HG03439 (cell line): ENCODE data around the gene VSTM2L.

ENCODE experiments used
- ATAC-seq: cut with Tn5 transposase; IDR thresholded peaks from one replicate; pipeline ENCODE4 v1.9.1; 2021; ENCODE audit warnings: mild to moderate bottlenecking, moderate library complexity; ENCODE audit not compliant: unreplicated experiment

VSTM2L gene

GRCh38 chr20:37984018-37984785 lies 81.3 kb downstream of the VSTM2L start:
- ATAC-seq, result no peak

- ATAC-seq, result no peak
Measured at GRCh38 chr20:37986044-37986858, 83.3 kb downstream of the VSTM2L start.

- ATAC-seq, result no peak
Measured at GRCh38 chr20:37986873-37987601, 84.1 kb downstream of the VSTM2L start.

GRCh38 chr20:37987602-37988290 lies 84.8 kb downstream of the VSTM2L start:
- ATAC-seq, result no peak

GRCh38 chr20:37988306-37988954 lies 85.5 kb downstream of the VSTM2L start:
- ATAC-seq, result no peak

GRCh38 chr20:37989601-37990295 lies 86.8 kb downstream of the VSTM2L start:
- ATAC-seq, result no peak

- ATAC-seq, result peak; percentile 82
Measured at GRCh38 chr20:37990571-37991151, 87.7 kb downstream of the VSTM2L start.

- no peak for ATAC-seq
Measured at GRCh38 chr20:37991157-37991866, 88.4 kb downstream of the VSTM2L start.

- ATAC-seq, result no peak
Measured at GRCh38 chr20:37991908-37992307, 89.0 kb downstream of the VSTM2L start.

- ATAC-seq, result no peak
Measured at GRCh38 chr20:37992802-37993409, 90.0 kb downstream of the VSTM2L start.

- ATAC-seq, result no peak
Measured at GRCh38 chr20:37994512-37994911, 91.6 kb downstream of the VSTM2L start.
